Kidney epithelial cell (primary cell): ENCODE results near the gene DPP6. TPM values are rescaled to one million over a fixed set of nuclear protein-coding genes. Genes with fewer than 3 reads are reported as not detected.
"Not testable (repeated sequence)": the region's sequence is repeated elsewhere in the genome, so short reads cannot be mapped to it uniquely, and the experiment has no call there.

Experiments used
- DNase-seq: peaks from one replicate; pipeline ENCODE4 v3.0.0-alpha.2; 2010; ENCODE audit warnings: low read depth
- H3K27me3 ChIP-seq: 2 replicates; pipeline ENCODE4 v1.6.0; 2011; ENCODE audit warnings: low read length; ENCODE audit not compliant: control insufficient read depth, insufficient read depth
- H3K36me3 ChIP-seq: 2 replicates; pipeline ENCODE4 v1.5.1; 2011; ENCODE audit warnings: low read length; ENCODE audit not compliant: control insufficient read depth, insufficient read depth
- H3K4me3 ChIP-seq: 2 replicates; pipeline ENCODE4 v1.5.1; 2011; ENCODE audit warnings: low read depth, mild to moderate bottlenecking, control low read depth, low read length
- CTCF ChIP-seq: IDR thresholded peaks from 2 replicates; pipeline ENCODE4 v1.5.1; 2011; ENCODE audit warnings: mild to moderate bottlenecking, moderate library complexity, low read length, control low read depth, inconsistent platforms; ENCODE audit not compliant: insufficient read depth, poor library complexity, severe bottlenecking
- total RNA-seq: library from RNA; depleted of rRNA; stranded (reverse); fragments of >200 nt; gene quantifications from 2 replicates; pipeline ENCODE4 v1.2.3, GENCODE V29; 2015

Gene DPP6
- total RNA-seq, 1 donor from 2014 or later, result 0.84 TPM

GRCh38 chr7:154918741-154919140 is 866.5 kb downstream of the DPP6 start:
- TF ChIP-seq CTCF, result no peak
- Histone ChIP-seq H3K4me3 (no peak overlapping the region), H3K27me3 (peaks cover 45% of the 10 kb centered on the region), H3K36me3 (no peaks in the 10 kb centered on the region)
- no peak for DNase-seq

- DNase-seq, result no peak
- Histone ChIP-seq H3K27me3 (peaks cover 37% of the 10 kb centered on the region), H3K36me3 (no peaks in the 10 kb centered on the region), H3K4me3 (no peak overlapping the region)
- TF ChIP-seq CTCF, result no peak
These were observed 867.4 kb downstream of the DPP6 start for GRCh38 chr7:154919344-154920225.

- not testable (repeated sequence) for DNase-seq, H3K36me3 ChIP-seq, H3K4me3 ChIP-seq
- H3K27me3 ChIP-seq, result peaks cover 14% of the 10 kb centered on the region
These were observed 870.3 kb downstream of the DPP6 start for GRCh38 chr7:154922472-154922871.

- no peaks in the 10 kb centered on the region for H3K36me3 ChIP-seq
- peak; percentile 60 for DNase-seq
- peak; percentile 62 for TF ChIP-seq CTCF
- H3K4me3 ChIP-seq, result peak overlapping the region; percentile 33
- no peaks in the 10 kb centered on the region for H3K27me3 ChIP-seq
These were observed 875.5 kb downstream of the DPP6 start for GRCh38 chr7:154927624-154928125.

GRCh38 chr7:154928136-154929005 is 876.2 kb downstream of the DPP6 start:
- peak; percentile 81 for DNase-seq
- TF ChIP-seq CTCF, result no peak
- H3K27me3 ChIP-seq, result no peaks in the 10 kb centered on the region
- no peaks in the 10 kb centered on the region for H3K36me3 ChIP-seq
- H3K4me3 ChIP-seq, result peak overlapping the region; percentile 55
